CD4-positive, CD25-positive, alpha-beta regulatory T cell (primary cell): Measurements from ENCODE around the gene KCTD17. TPM values are rescaled to one million over a fixed set of nuclear protein-coding genes. Genes with fewer than 3 reads are reported as not detected.

ENCODE experiments used
- ATAC-seq, 2 donors: fragments of 150-1000 bp; cut with Tn5 transposase; one replicate each; pipeline ENCODE4 v1.10.0; 2021; ENCODE audit warnings: low read depth in 2 of 2, moderate number of reproducible peaks in 2 of 2, moderate library complexity in 1 of 2
- DNase-seq, 3 donors: peaks; one replicate each; pipeline versions ENCODE4 v3.0.0 to v3.0.0-alpha.2; 2012 to 2022; ENCODE audit warnings: mixed read lengths in 1 of 3
- H3K27ac ChIP-seq: one replicate; pipeline ENCODE4 v1.7.0; 2013; ENCODE audit warnings: mild to moderate bottlenecking, low read length; ENCODE audit not compliant: insufficient read depth, poor library complexity, severe bottlenecking
- H3K27me3 ChIP-seq: one replicate; pipeline ENCODE4 v1.7.0; 2013; ENCODE audit warnings: low read length; ENCODE audit not compliant: control insufficient read depth, insufficient read depth
- H3K36me3 ChIP-seq: one replicate; pipeline ENCODE4 v1.7.0; 2013; ENCODE audit warnings: mild to moderate bottlenecking, low read length, moderate library complexity; ENCODE audit not compliant: control insufficient read depth, insufficient read depth
- H3K4me1 ChIP-seq: 2 replicates; pipeline ENCODE4 v1.7.0; 2013; ENCODE audit warnings: mild to moderate bottlenecking, low read length; ENCODE audit not compliant: insufficient read depth, control insufficient read depth, poor library complexity, severe bottlenecking
- H3K4me3 ChIP-seq: one replicate; pipeline ENCODE4 v1.7.0; 2013; ENCODE audit warnings: low read depth, mild to moderate bottlenecking, low read length, moderate library complexity
- H3K9me3 ChIP-seq, 2 experiments: 1 replicate in 1 of 2; 2 replicates in 1 of 2; pipeline ENCODE4 v1.7.0; 2013; ENCODE audit warnings: low read length in 2 of 2, mild to moderate bottlenecking in 1 of 2, moderate library complexity in 1 of 2; ENCODE audit not compliant: control insufficient read depth in 2 of 2
- H3K27ac Mint-ChIP-seq, 3 donors: one replicate each; pipeline ENCODE4 v1.8.0; 2020 to 2022; ENCODE audit warnings: mild to moderate bottlenecking in 3 of 3, mixed read lengths in 3 of 3, moderate library complexity in 2 of 3
- H3K27me3 Mint-ChIP-seq: one replicate; pipeline ENCODE4 v1.8.0; 2022; ENCODE audit warnings: mild to moderate bottlenecking, mixed read lengths
- H3K36me3 Mint-ChIP-seq: one replicate; pipeline ENCODE4 v1.8.0; 2020; ENCODE audit warnings: mixed read lengths
- H3K4me1 Mint-ChIP-seq, 4 donors: one replicate each; pipeline ENCODE4 v1.8.0; 2020 to 2022; ENCODE audit warnings: mixed read lengths in 4 of 4, mild to moderate bottlenecking in 1 of 4
- H3K4me3 Mint-ChIP-seq, 4 donors: one replicate each; pipeline ENCODE4 v1.8.0; 2020 to 2022; ENCODE audit warnings: mild to moderate bottlenecking in 4 of 4, mixed read lengths in 4 of 4, moderate library complexity in 3 of 4
- H3K9me3 Mint-ChIP-seq, 7 donors: one replicate each; pipeline ENCODE4 v1.8.0; 2020 to 2022; ENCODE audit warnings: mixed read lengths in 7 of 7, mild to moderate bottlenecking in 3 of 7, moderate library complexity in 2 of 7
- polyA plus RNA-seq, 4 donors: library from polyadenylated mRNA; unstranded; fragments of 300-500 nt; fragmentation: Illumina TruSeq; gene quantifications; one replicate each; pipeline ENCODE4 v1.2.3, GENCODE V29; 2021
- total RNA-seq: library from RNA; stranded (reverse); gene quantifications from one replicate; pipeline ENCODE4 v1.2.3, GENCODE V29; 2022

The KCTD17 gene, protein sequence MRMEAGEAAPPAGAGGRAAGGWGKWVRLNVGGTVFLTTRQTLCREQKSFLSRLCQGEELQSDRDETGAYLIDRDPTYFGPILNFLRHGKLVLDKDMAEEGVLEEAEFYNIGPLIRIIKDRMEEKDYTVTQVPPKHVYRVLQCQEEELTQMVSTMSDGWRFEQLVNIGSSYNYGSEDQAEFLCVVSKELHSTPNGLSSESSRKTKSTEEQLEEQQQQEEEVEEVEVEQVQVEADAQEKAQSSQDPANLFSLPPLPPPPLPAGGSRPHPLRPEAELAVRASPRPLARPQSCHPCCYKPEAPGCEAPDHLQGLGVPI
- total RNA-seq (33.5 TPM), polyA plus RNA-seq (10 to 100 TPM; 10.9 to 15.4 (median 12.7) TPM)

GRCh38 chr22:37051391-37052385 lies at the start of gene KCTD17:
Gene KCTD17 (plus strand): TSS chr22:37051742. CDS start chr22:37051761, 19 bp downstream.
- H3K27me3 Mint-ChIP-seq, result no peaks in the 10 kb centered on the region
- H3K4me1 ChIP-seq, result peaks cover 16% of the 10 kb centered on the region

DNA sequence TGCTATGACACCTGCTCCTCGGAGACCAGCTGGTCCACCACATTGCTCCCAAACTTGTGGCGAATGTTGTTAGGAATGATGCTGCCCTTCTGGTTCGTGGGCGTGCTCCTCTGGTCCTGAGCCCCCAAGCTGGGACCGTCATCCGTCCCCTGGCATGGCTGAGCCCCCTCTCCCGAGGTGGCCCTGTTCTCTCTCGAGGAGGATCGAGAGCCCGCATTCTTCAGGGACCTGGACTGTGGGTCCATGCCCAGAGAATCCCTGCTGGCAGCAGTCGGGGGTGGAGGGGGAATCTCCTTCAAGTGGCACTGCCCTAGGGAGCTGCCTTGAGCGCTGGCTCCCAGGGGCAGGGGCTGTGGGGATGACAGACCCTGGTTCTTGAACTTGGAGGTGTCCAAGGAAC lies 49.7 kb upstream of the KCTD17 start:
- Histone ChIP-seq H3K4me3 (no peak overlapping the region), H3K27ac (no peak overlapping the region), H3K9me3 (peaks cover 0 to 1% of the 10 kb centered on the region in 2 experiments), H3K36me3 (no peaks in the 10 kb centered on the region), H3K27me3 (peaks cover 5% of the 10 kb centered on the region), H3K4me1 (no peaks in the 10 kb centered on the region)
- Mint-ChIP-seq H3K9me3 (peaks cover 0 to 1% (median 0%) of the 10 kb centered on the region in 7 donors), H3K36me3 (no peaks in the 10 kb centered on the region), H3K27me3 (peaks cover 27% of the 10 kb centered on the region), H3K27ac (no peak overlapping the region), H3K4me3 (no peak overlapping the region), H3K4me1 (no peaks in the 10 kb centered on the region)
- ATAC-seq (no peak), DNase-seq (no peak)

More at GRCh38 chr22:37051391-37052385, at the start of gene KCTD17:
- Mint-ChIP-seq H3K4me1 (peaks cover 0 to 15% (median 7%) of the 10 kb centered on the region in 4 donors), H3K36me3 (peaks cover 4% of the 10 kb centered on the region), H3K27ac (peak within 1 kb of the TSS in 2 of 3 donors; percentile 49 to 83), H3K9me3 (peaks cover 0 to 2% (median 0%) of the 10 kb centered on the region in 7 donors), H3K4me3 (peak within 1 kb of the TSS; percentile 85 to 87 (median 86))
- peaks cover 14% of the 10 kb centered on the region for H3K36me3 ChIP-seq
- peak; percentile 98 to 99 for ATAC-seq
- H3K27me3 ChIP-seq, result no peaks in the 10 kb centered on the region
- no peak within 1 kb of the TSS for H3K27ac ChIP-seq
- DNase-seq, result peak; percentile 64 to 83 (median 66)
- H3K4me3 ChIP-seq, result peak within 1 kb of the TSS; percentile 30
- H3K9me3 ChIP-seq, result no peaks in the 10 kb centered on the region

GRCh38 chr22:37002633-37003032 lies 48.9 kb upstream of the KCTD17 start:
- peaks cover 0 to 1% of the 10 kb centered on the region in 2 experiments for H3K9me3 ChIP-seq
- no peaks in the 10 kb centered on the region for H3K36me3 ChIP-seq
- H3K27ac Mint-ChIP-seq, result peak overlapping the region in 1 of 3 donors; percentile 13
- no peaks in the 10 kb centered on the region for H3K4me1 ChIP-seq
- H3K27ac ChIP-seq, result no peak overlapping the region
- no peak for ATAC-seq
- no peak for DNase-seq
- peaks cover 27% of the 10 kb centered on the region for H3K27me3 Mint-ChIP-seq
- no peaks in the 10 kb centered on the region for H3K36me3 Mint-ChIP-seq
- no peaks in the 10 kb centered on the region for H3K4me1 Mint-ChIP-seq
- no peak overlapping the region for H3K4me3 Mint-ChIP-seq
- H3K4me3 ChIP-seq, result no peak overlapping the region
- peaks cover 0 to 1% (median 0%) of the 10 kb centered on the region in 7 donors for H3K9me3 Mint-ChIP-seq
- H3K27me3 ChIP-seq, result peaks cover 5% of the 10 kb centered on the region

- no peak overlapping the region for H3K4me3 ChIP-seq
- peaks cover 3% of the 10 kb centered on the region for H3K27me3 ChIP-seq
- Mint-ChIP-seq H3K4me3 (no peak overlapping the region), H3K9me3 (peaks cover 0 to 1% (median 0%) of the 10 kb centered on the region in 7 donors), H3K4me1 (peaks cover 0 to 2% (median 0%) of the 10 kb centered on the region in 4 donors), H3K27me3 (peaks cover 32% of the 10 kb centered on the region), H3K36me3 (no peaks in the 10 kb centered on the region), H3K27ac (no peak overlapping the region)
- no peaks in the 10 kb centered on the region for H3K4me1 ChIP-seq
- DNase-seq (peak in 1 of 3 donors; percentile 14), ATAC-seq (no peak)
- H3K36me3 ChIP-seq, result no peaks in the 10 kb centered on the region
- H3K9me3 ChIP-seq, result peaks cover 0 to 1% of the 10 kb centered on the region in 2 experiments
- H3K27ac ChIP-seq, result no peak overlapping the region
Measured at GRCh38 chr22:37007651-37008050, 43.9 kb upstream of the KCTD17 start.

DNA sequence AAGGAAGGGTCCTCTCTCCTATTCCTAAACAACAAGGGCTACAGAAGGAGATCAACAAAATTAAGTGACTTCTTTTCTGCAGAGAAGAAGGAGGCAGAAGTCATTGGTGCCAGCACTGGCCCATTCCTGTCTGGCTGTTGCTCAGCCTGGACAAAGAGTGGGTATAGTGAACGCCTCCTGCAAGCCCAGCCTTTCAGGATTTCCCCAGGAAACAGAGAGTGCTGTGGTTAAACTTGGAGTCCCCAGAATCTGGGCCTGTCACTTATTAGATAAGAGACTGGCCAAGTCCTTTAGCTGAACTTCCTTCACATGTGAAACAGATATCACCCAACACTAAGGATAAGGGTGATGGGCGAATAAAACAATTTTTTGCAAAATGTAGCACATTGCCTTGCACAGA lies 43.2 kb upstream of the KCTD17 start:
- no peak for DNase-seq
- H3K4me3 Mint-ChIP-seq, result no peak overlapping the region
- peaks cover 3% of the 10 kb centered on the region for H3K27me3 ChIP-seq
- peaks cover 0 to 1% of the 10 kb centered on the region in 2 experiments for H3K9me3 ChIP-seq
- no peaks in the 10 kb centered on the region for H3K36me3 Mint-ChIP-seq
- no peaks in the 10 kb centered on the region for H3K4me1 ChIP-seq
- no peak overlapping the region for H3K27ac Mint-ChIP-seq
- H3K27ac ChIP-seq, result no peak overlapping the region
- no peak for ATAC-seq
- H3K9me3 Mint-ChIP-seq, result peaks cover 0 to 1% (median 0%) of the 10 kb centered on the region in 7 donors
- peaks cover 32% of the 10 kb centered on the region for H3K27me3 Mint-ChIP-seq
- peaks cover 0 to 2% (median 0%) of the 10 kb centered on the region in 4 donors for H3K4me1 Mint-ChIP-seq
- no peak overlapping the region for H3K4me3 ChIP-seq
- H3K36me3 ChIP-seq, result no peaks in the 10 kb centered on the region

GRCh38 chr22:37009490-37009889 lies 42.1 kb upstream of the KCTD17 start:
- peaks cover 32% of the 10 kb centered on the region for H3K27me3 Mint-ChIP-seq
- Histone ChIP-seq H3K27ac (no peak overlapping the region), H3K27me3 (peaks cover 3% of the 10 kb centered on the region), H3K9me3 (peaks cover 0 to 1% of the 10 kb centered on the region in 2 experiments), H3K36me3 (no peaks in the 10 kb centered on the region), H3K4me1 (no peaks in the 10 kb centered on the region), H3K4me3 (no peak overlapping the region)
- DNase-seq (no peak), ATAC-seq (no peak)
- no peak overlapping the region for H3K27ac Mint-ChIP-seq
- H3K4me1 Mint-ChIP-seq, result peaks cover 0 to 2% (median 0%) of the 10 kb centered on the region in 4 donors
- H3K9me3 Mint-ChIP-seq, result peaks cover 0 to 1% (median 0%) of the 10 kb centered on the region in 7 donors
- H3K36me3 Mint-ChIP-seq, result no peaks in the 10 kb centered on the region
- H3K4me3 Mint-ChIP-seq, result no peak overlapping the region

DNA sequence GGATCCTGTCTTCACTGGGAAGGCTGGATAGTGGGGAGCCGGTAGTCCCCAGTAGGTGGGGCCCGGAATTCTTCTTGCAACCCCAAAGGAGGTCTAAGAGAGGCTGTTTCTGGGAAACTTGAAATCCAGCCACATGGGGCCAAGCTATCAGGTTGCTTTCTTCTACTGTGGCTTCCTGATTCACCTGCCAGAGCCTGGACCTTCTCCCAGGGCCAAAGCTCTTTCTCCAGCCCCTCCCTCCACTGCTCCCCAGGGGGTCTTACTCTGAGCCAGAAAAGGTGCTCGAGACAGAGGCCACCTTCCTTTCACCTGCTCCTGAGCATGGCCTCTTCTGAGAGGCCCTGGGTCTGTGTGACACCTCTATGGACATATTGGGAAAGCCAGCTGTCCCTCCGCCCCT lies 41.4 kb upstream of the KCTD17 start:
- H3K9me3 ChIP-seq, result no peaks in the 10 kb centered on the region
- H3K4me3 ChIP-seq, result no peak overlapping the region
- no peaks in the 10 kb centered on the region for H3K36me3 Mint-ChIP-seq
- no peaks in the 10 kb centered on the region for H3K36me3 ChIP-seq
- no peaks in the 10 kb centered on the region for H3K4me1 ChIP-seq
- no peak for ATAC-seq
- peaks cover 27% of the 10 kb centered on the region for H3K27me3 Mint-ChIP-seq
- no peak for DNase-seq
- H3K9me3 Mint-ChIP-seq, result no peaks in the 10 kb centered on the region
- no peak overlapping the region for H3K4me3 Mint-ChIP-seq
- no peak overlapping the region for H3K27ac ChIP-seq
- H3K27ac Mint-ChIP-seq, result no peak overlapping the region
- H3K27me3 ChIP-seq, result peaks cover 3% of the 10 kb centered on the region
- peaks cover 0 to 2% (median 0%) of the 10 kb centered on the region in 4 donors for H3K4me1 Mint-ChIP-seq
